GM19025 (cell line): ENCODE measurements around the gene TAF4B.
"Not testable (repeated sequence)": the region's sequence is repeated elsewhere in the genome, so short reads cannot be mapped to it uniquely, and the experiment has no call there.

Experiments
- ATAC-seq: cut with Tn5 transposase; IDR thresholded peaks from one replicate; pipeline ENCODE4 v1.9.1; 2021; ENCODE audit warnings: mild to moderate bottlenecking, low read depth, moderate library complexity; ENCODE audit not compliant: unreplicated experiment

TAF4B gene, protein sequence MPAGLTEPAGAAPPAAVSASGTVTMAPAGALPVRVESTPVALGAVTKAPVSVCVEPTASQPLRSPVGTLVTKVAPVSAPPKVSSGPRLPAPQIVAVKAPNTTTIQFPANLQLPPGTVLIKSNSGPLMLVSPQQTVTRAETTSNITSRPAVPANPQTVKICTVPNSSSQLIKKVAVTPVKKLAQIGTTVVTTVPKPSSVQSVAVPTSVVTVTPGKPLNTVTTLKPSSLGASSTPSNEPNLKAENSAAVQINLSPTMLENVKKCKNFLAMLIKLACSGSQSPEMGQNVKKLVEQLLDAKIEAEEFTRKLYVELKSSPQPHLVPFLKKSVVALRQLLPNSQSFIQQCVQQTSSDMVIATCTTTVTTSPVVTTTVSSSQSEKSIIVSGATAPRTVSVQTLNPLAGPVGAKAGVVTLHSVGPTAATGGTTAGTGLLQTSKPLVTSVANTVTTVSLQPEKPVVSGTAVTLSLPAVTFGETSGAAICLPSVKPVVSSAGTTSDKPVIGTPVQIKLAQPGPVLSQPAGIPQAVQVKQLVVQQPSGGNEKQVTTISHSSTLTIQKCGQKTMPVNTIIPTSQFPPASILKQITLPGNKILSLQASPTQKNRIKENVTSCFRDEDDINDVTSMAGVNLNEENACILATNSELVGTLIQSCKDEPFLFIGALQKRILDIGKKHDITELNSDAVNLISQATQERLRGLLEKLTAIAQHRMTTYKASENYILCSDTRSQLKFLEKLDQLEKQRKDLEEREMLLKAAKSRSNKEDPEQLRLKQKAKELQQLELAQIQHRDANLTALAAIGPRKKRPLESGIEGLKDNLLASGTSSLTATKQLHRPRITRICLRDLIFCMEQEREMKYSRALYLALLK

DNA sequence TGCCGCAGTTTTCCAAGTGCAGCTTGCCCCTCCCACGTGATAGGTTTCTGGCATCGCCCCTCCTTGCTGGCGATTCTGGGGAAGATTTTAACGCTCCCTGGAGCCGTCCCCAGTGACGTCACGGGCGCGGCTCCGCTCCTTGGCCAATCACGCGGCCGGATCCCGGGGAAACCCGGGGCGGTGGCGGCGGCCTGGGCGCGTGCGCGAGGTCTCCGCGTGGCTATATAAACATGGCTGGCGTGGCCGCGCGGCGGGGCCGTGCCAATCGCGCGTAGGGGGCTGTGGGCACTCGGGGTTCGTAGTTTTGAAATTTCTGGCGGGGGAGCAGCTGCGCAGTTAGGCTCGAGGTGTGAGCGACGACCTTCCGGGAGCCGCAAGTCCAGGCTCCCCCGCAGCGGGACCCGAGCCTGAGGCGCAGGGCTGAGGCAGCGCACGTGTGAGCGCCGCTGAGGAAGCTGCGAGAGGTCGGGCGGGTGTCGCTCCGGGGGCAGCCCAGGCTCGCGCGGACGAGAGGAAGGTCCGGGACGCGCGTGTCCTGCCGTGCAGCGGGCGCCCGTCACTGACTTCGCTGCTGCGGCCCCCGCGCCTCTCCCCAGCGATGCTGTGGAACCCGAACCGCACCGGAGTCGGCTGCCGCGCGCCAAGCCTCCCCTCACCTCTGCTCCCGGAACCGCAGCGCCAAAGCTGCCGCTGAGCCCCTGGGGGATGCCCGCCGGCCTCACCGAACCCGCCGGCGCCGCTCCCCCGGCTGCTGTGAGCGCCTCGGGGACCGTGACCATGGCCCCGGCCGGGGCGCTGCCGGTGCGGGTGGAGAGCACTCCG, at the start of gene TAF4B:
Gene TAF4B (plus strand): TSS at position 217 of the 822 bp plus-strand sequence. CDS start 489 bp downstream, at position 706.
- peak; percentile 83 for ATAC-seq

DNA sequence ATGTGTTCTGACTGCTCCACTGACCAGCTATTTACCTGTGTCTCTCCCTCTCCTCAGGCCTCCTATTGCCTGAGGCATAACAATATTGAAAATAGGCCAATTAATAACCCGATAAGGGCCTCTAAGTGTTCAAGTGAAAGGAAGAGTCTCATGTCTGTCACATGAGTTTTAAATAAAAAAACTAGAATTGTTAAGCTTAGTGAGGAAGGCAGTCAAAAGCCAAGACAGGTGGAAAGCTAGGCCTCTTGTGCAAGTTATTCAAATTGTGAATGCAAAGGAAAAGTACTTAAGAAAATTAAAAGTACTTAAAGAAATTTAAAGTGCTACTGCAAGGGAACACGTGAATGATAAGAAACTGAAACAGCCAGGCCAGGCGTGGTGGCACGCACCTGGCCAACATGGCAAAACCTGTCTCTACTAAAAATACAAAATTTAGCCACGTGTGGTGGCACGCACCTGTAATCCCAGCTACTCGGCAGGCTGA, 44.9 kb upstream of the TAF4B start:
- ATAC-seq = peak; percentile 76

DNA sequence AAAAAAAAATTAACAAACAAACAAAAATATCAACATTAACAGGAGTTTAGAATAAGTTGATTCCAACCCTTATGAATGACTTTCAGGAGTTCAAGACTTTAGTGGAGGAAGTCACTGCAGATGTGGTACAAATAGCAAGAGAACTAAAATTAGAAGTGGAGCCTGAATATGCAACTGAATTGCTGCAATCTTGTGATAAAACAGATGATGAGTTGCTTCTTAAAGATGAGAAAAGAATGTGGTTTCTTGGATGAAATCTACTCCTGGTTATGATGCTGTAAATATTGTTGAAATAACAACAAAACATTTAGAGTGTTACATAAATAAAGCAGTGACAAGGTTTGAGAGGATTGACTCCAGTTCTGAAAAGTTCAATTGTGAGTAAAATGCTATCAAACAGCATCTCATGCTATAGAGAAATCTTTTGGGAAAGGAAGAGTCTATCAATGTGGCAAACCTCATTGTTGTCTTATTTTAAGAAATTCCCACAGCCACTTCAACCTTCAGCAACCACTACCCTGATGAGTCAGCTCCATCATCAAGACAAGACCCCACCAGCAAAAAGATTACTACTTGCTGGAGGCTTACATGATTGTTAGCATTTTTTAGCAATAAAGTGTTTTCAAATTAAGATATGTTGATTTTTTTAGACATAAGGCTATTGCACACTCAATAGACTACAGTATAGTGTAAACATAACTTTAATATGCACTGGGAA, 42.7 kb upstream of the TAF4B start:
- no peak for ATAC-seq

DNA sequence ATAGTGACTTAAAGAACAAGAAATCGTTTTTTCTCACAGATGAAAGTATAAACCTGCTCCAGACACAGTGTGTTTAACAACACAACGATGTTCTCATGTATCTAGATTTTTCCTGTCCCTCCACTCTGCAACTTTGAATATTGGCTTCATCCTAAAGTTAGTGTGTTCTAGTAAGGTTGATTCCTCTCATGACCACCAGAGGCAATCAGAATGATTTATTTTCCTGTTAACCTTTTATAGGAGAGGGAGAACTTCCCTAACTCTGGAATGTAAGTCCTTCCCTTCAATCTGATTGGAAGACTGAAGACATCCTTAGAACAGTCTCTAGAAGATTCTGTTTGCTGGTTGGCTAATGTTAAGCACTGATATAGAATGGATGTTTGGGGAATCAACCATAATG, 41.0 kb upstream of the TAF4B start:
- ATAC-seq = no peak

DNA sequence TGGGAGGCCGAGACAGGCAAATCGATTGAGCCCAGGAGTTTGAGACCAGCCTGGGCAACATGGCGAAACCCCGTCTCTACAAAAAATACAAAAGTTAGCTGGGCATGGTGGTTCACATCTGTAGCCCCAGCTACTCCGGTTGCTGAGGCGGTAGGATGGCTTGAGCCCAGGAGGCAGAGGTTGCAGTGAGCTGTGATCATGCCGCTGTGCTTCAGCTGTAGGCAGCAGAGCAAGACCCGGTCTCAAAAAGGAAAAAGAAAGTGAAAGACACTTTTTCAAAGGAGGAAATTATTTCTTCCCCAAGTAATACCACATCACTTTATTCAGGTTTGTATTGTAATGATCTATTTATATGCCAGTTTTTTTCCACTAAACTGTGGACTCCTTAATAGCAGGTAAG, 35.7 kb upstream of the TAF4B start:
- ATAC-seq = peak; percentile 78

DNA sequence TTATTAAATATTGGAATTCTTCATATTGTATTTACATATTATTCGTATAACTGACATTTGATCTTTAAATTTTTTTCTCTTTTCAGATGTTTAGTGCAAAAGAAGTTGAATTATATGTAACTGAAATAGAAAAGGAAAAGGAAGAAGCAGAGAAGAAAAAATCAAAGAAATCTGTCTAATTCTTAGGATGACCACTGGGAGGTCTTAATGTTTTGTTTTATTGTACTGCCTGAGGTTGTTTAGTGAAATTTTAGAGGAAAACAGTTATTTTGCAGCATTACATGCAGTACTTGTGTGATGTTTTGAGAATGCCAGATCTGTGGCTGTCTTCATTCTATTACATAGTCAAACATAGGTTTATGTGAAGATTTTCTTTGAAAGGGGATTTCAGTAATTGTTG, 34.0 kb upstream of the TAF4B start:
- no peak for ATAC-seq

DNA sequence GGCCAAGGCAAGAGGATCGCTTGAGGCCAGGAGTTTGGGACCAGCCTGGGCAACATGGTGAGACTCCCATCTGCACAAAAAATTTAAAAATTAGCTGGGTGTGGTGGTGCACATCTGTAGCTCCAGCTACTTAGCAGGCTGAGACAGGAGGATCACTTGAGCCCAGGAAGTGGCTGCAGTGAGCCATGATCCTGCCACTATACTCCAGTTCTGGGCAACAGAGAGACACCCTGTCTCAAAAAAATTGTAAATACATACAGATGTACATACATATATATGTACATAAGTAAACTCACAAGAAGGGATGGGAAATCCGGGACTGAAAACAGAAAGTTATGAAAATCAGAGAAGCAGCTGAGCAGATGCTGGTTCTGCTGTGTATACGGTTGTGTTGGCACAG, 29.6 kb upstream of the TAF4B start:
- no peak for ATAC-seq

DNA sequence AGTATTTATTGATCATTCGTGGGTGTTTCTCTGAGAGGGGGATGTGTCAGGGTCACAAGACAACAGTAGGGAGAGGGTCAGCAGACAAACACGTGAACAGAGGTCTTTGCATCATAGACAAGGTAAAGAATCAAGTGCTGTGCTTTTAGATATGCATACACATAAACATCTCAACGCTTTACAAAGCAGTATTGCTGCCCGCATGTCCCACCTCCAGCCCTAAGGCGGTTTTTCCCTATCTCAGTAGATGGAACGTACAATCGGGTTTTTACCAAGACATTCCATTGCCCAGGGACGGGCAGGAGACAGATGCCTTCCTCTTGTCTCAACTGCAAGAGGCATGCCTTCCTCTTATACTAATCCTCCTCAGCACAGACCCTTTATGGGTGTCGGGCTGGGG, 24.2 kb upstream of the TAF4B start:
- ATAC-seq = not testable (repeated sequence)

DNA sequence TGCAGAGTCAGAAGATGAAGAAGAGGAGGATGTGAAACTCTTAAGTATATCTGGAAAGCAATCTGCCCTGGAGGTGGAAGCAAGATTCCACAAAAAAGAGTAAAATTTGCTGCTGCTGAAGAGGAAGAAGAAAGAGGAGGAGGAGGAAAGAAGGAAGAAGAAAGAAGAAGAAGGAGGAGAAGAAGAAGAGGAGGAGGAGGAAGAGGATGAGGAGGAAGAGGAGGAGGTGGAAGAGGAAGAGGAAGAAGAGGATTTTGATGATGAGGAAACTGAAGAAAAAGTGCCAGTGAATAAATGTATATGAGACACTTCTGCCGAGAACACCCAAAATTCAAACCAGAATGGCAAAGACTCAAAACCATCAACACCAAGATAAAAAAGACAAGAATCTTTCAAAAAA, 20.9 kb upstream of the TAF4B start:
- ATAC-seq = no peak

DNA sequence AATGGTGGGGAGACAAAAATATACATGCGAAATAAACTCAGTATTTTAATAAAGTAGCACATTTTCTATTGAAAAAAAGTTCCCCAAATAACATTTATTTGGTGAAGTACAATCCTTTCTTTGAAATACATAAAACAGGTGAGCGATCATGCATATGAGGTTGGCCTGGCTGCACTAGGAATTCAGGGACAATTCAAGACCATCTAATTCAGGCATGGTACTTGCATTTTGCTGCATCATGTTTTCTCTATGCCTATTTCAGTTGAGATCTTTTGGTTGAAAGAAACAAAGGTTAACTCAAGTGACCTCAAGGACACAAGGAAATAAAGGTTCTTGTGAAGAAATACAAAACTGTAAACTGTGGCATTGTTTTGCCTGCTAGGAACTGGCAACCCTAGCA, 19.8 kb upstream of the TAF4B start:
- ATAC-seq = no peak

DNA sequence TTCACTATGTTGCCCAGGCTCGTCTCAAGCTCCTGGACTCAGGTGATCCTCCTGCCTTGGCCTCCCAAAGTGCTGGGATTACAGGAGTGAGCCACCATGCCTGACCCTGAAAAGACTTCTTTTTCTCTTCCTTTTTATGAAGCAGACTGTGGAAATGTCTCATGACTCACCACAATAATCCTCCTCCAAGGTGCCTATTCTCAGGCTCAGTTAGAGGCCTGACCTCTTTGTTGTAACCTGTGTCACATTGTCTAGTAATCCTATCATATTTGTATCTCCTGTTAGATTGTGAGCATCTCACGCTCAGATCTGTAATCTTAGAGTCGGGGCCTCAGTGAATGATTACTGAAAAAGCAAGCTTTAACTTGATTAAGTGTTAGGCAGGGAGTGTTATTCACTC, 18.3 kb upstream of the TAF4B start:
- ATAC-seq = no peak

DNA sequence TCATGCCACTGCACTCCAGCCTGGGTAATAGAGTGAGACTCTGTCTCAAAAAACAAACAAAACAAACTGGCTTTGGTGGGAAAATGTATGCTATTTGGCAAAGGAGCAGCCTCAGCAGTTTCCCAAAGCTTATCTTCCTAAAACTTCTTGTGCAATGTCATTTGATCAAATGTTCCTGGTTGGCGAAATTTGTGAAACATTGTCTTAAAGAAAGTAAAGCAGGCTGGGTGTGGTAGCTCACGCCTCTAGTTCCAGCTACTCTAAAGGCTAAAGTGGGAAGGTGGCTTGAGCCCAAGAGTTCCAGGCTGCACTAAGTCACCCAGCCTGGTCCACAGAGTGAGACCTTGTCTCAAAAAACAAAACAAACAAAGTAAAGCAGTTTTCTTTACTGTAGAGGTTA, 17.3 kb upstream of the TAF4B start:
- ATAC-seq = no peak

DNA sequence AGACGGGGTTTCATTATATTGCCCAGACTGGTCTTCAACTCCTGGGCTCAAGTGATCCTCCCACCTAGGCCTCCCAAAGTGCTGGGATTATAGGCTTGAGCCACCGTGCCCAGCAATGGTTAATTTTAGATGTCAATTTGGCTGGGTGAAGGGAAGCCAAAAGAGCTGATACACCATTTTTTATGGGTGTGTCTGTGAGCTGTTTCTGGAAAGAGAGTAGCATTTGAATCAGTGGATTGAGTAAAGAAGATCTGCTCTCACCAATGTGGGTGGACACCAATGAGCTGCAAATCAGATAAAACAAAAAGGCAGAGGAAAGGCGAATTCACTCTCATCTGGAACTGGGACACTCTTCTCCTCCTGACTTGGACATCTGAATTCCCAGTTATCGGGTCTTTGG, 16.1 kb upstream of the TAF4B start:
- no peak for ATAC-seq

DNA sequence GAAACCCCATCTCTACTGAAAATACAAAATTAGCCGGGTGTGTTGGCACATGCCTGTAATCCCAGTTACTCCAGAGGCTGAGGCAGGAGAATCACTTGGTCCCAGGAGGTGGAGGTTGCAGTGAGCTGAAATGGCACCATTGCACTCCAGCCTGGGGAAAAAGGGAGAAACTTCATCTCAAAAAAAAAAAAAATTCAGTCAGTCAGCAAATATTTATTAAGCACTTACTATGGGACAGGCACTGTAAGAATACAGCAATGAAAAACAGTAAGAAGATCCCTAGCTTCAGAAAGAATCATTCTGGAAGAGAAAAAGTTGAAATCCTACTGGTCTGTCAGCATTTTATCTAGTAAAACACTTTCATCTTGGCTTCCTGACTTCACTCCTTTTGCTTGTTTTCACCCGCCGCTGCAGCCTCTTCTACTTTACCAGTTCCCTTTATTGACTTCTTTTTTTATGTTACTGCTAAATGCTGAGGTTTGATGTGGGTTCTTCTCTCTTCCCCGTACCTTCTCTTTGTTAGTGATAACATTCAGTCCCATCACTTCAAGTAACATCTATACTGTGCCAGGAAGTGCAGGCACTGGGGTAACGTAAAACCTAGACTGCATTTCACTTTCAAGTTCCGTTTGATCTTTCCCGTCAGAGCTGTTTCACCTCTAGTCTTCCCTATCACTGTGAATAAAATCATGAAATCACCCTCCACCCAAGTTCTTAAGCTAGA, 10.8 kb upstream of the TAF4B start:
- peak; percentile 93 for ATAC-seq

DNA sequence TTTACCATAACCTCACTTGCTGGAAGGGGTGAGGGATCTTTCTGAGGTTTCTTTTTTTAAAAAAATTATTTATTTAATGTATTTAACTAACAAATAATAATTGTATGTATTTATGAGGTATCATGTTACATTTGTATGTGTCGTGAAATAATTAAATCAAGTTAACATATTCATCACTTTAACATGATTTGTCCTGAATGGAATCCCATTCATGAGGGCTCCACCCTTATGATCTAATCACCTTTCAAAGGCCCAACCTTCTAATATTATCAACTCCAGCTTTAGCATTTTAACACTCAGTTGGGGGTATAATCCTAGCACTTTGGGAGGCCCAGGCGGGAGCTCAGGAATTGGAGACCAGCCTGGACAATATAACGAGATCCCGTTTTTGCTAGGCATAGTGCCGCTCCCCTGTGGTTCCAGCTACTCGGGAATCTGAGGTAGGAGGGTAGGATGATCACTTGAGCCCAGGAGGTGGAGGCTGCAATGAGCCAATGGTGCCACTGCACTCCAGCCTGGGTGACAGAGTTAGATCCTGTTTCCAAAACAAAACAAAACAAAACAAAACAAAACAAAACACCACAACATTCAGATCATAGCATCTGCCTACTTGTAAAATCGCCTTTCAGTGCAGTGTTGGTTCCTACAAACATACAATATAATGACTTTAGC, 1.1 kb upstream of the TAF4B start:
- ATAC-seq = no peak

DNA sequence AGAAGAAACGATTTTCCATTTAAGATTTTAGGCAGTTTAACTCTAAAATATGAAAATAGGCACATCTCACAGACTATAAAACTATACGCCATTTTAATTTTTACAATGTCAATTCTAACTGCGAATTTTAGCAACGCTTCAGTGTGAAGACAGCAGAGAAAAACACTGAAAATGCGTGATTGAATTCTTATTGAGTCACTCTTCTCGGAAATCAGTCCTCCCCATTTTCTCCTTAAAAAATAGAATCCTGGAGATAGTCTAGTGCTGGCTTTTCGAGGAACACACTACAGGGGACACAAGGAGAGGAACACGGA, 373 bp upstream of the TAF4B start:
- no peak for ATAC-seq

DNA sequence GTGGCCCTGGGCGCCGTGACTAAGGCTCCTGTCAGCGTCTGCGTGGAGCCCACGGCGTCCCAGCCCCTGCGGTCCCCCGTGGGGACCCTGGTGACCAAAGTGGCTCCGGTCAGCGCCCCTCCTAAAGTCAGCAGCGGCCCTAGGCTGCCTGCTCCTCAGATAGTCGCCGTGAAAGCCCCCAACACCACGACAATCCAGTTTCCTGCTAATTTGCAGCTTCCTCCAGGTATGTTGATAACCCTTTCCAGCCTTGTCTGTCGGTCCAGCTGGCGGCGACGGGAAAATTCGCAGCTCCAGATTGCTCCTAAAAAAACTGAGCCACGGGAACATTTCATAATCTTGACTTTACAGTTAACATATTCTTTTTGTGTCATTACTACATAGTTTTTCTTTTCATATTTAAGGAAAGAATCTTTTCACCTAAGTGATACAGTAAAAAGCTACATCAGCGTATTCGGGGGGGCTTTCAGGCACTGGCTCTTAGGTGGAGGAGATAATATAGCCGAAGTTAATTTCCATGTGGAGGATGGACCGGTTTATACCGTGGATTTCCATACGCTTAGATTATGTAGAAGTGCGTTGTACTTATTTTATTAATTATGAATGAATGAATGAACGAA, 916 bp downstream of the TAF4B start:
- no peak for ATAC-seq

DNA sequence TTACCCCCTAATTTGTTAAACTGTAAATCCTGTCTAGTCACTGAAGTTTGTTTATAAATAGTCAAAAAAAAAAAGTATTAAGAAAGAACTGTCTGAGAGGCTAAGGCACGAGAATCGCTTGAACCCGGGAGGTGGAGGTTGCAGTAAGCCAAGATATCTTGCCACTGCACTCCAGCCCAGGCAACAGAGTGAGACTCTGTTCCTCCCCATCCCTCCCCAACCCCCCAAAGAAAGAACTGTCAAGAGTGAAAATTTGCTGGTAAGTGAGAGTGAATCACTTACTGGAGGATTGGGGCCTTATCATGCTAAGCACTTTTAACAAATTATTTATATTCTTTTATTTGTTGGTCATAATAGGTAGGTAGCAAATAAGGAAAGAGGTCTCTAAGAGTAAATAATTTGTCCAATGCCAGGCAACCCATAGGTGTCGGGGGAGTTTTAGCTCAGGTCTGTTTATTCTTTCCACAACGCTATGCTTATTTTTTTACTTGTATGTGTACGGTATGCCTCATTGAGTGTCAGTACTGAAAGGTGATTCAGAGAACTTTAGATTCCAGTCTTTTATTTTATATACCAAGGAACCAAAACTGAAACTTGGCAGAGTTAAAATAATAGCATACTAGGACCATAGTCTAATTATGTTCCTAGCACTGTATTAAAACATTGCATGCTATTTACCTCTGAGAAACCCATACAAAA, 2.5 kb downstream of the TAF4B start:
- ATAC-seq = no peak
